Endothelial cell (in vitro differentiated cells): Measurements from ENCODE around the gene SHROOM3. TPM values are rescaled to one million over a fixed set of nuclear protein-coding genes. Genes with fewer than 3 reads are reported as not detected.

Source experiments
- DNase-seq: peaks from one replicate; pipeline ENCODE4 v3.0.0; 2021; ENCODE audit warnings: low spot score
- H3K27ac Mint-ChIP-seq: one replicate; pipeline ENCODE4 v1.8.0; 2021; ENCODE audit warnings: mixed read lengths, inconsistent platforms; ENCODE audit not compliant: unreplicated experiment
- H3K27me3 Mint-ChIP-seq: one replicate; pipeline ENCODE4 v1.8.0; 2021; ENCODE audit warnings: mild to moderate bottlenecking, moderate library complexity, mixed read lengths, inconsistent platforms; ENCODE audit not compliant: unreplicated experiment
- H3K36me3 Mint-ChIP-seq: one replicate; pipeline ENCODE4 v1.8.0; 2021; ENCODE audit warnings: mild to moderate bottlenecking, low read depth, mixed read lengths, inconsistent platforms; ENCODE audit not compliant: unreplicated experiment
- H3K4me1 Mint-ChIP-seq: one replicate; pipeline ENCODE4 v1.8.0; 2021; ENCODE audit warnings: mild to moderate bottlenecking, mixed read lengths, inconsistent platforms; ENCODE audit not compliant: unreplicated experiment
- H3K4me3 Mint-ChIP-seq: one replicate; pipeline ENCODE4 v1.8.0; 2021; ENCODE audit warnings: mild to moderate bottlenecking, mixed read lengths, inconsistent platforms; ENCODE audit not compliant: unreplicated experiment
- H3K9me3 Mint-ChIP-seq: one replicate; pipeline ENCODE4 v1.8.0; 2021; ENCODE audit warnings: mixed read lengths, inconsistent platforms; ENCODE audit not compliant: unreplicated experiment
- CTCF ChIP-seq: fragments of 200-600 bp; sonication (generic); IDR thresholded peaks from one replicate; pipeline ENCODE4 v1.5.0; 2021; ENCODE audit warnings: antibody characterized with exemption; ENCODE audit not compliant: unreplicated experiment
- total RNA-seq: library from RNA; stranded (reverse); fragmentation: NEBNext Ultra II Directional; extraction: Animal tissue kit (Norgen Biotek cat#: 25700); gene quantifications from one replicate; pipeline ENCODE4 v1.2.1, GENCODE V29; 2021; ENCODE audit not compliant: unreplicated experiment

SHROOM3 gene
- total RNA-seq, 1 donor from 2014 or later = 7.9 TPM

- no peak overlapping the region for H3K4me3 Mint-ChIP-seq
- H3K9me3 Mint-ChIP-seq = no peaks in the 10 kb centered on the region
- TF ChIP-seq CTCF = no peak
These were observed 364.7 kb downstream of the SHROOM3 start for GRCh38 chr4:76799718-76800117.

GRCh38 chr4:76800902-76801301, 365.9 kb downstream of the SHROOM3 start:
- no peak overlapping the region for H3K4me3 Mint-ChIP-seq
- H3K4me1 Mint-ChIP-seq = peaks cover 23% of the 10 kb centered on the region
- TF ChIP-seq CTCF = no peak
- no peaks in the 10 kb centered on the region for H3K9me3 Mint-ChIP-seq
- DNase-seq = no peak
- H3K27me3 Mint-ChIP-seq = peaks cover 4% of the 10 kb centered on the region
- H3K36me3 Mint-ChIP-seq = no peaks in the 10 kb centered on the region
- H3K27ac Mint-ChIP-seq = no peak overlapping the region

More at GRCh38 chr4:76799718-76800117, 364.7 kb downstream of the SHROOM3 start:
- H3K27ac Mint-ChIP-seq = no peak overlapping the region
- peaks cover 23% of the 10 kb centered on the region for H3K4me1 Mint-ChIP-seq
- H3K36me3 Mint-ChIP-seq = no peaks in the 10 kb centered on the region
- no peak for DNase-seq
- H3K27me3 Mint-ChIP-seq = peaks cover 4% of the 10 kb centered on the region

- H3K4me1 Mint-ChIP-seq = peaks cover 23% of the 10 kb centered on the region
- H3K27ac Mint-ChIP-seq = no peak overlapping the region
These were observed 366.7 kb downstream of the SHROOM3 start for GRCh38 chr4:76801621-76802235.

GRCh38 chr4:76802236-76803021, 367.4 kb downstream of the SHROOM3 start:
- peak; percentile 16 for DNase-seq
- no peak overlapping the region for H3K27ac Mint-ChIP-seq
- H3K4me3 Mint-ChIP-seq = peak overlapping the region; percentile 40
- no peaks in the 10 kb centered on the region for H3K9me3 Mint-ChIP-seq
- no peak for TF ChIP-seq CTCF
- peaks cover 9% of the 10 kb centered on the region for H3K27me3 Mint-ChIP-seq
- H3K4me1 Mint-ChIP-seq = peaks cover 23% of the 10 kb centered on the region
- peaks cover 7% of the 10 kb centered on the region for H3K36me3 Mint-ChIP-seq

More at GRCh38 chr4:76801621-76802235, 366.7 kb downstream of the SHROOM3 start:
- Mint-ChIP-seq H3K4me3 (peak overlapping the region; percentile 9), H3K9me3 (no peaks in the 10 kb centered on the region), H3K27me3 (peaks cover 4% of the 10 kb centered on the region), H3K36me3 (peaks cover 4% of the 10 kb centered on the region)
- peak; percentile 20 for DNase-seq
- TF ChIP-seq CTCF = no peak

GRCh38 chr4:76803522-76803921, 368.5 kb downstream of the SHROOM3 start:
- Mint-ChIP-seq H3K36me3 (peaks cover 7% of the 10 kb centered on the region), H3K9me3 (no peaks in the 10 kb centered on the region), H3K4me1 (peaks cover 23% of the 10 kb centered on the region), H3K27me3 (peaks cover 9% of the 10 kb centered on the region), H3K4me3 (no peak overlapping the region), H3K27ac (no peak overlapping the region)
- no peak for TF ChIP-seq CTCF
- no peak for DNase-seq
